Thymus (tissue), 11 donors: ENCODE measurements around the gene SOCS3. TPM values are rescaled to one million over a fixed set of nuclear protein-coding genes. Genes with fewer than 3 reads are reported as not detected.

Source experiments
- DNase-seq, 9 donors: peaks; one replicate each; pipeline ENCODE4 v3.0.0-alpha.2; 2013; ENCODE audit warnings: low spot score in 9 of 9, low read depth in 6 of 9, missing footprints in 1 of 9
- H3K27ac ChIP-seq, 2 donors: one replicate each; pipeline ENCODE4 v1.5.1; 2013; ENCODE audit warnings: control low read depth in 1 of 2, low read depth in 1 of 2, low read length in 1 of 2, mild to moderate bottlenecking in 1 of 2, moderate library complexity in 1 of 2
- H3K27me3 ChIP-seq, 2 donors: one replicate each; pipeline ENCODE4 v1.5.1; 2013; ENCODE audit warnings: low read length in 1 of 2; ENCODE audit not compliant: control insufficient read depth in 2 of 2, insufficient read depth in 1 of 2
- H3K36me3 ChIP-seq, 2 donors: one replicate each; pipeline ENCODE4 v1.5.1; 2013; ENCODE audit warnings: low read length in 1 of 2, mild to moderate bottlenecking in 1 of 2, moderate library complexity in 1 of 2; ENCODE audit not compliant: control insufficient read depth in 2 of 2, insufficient read depth in 2 of 2
- H3K4me1 ChIP-seq, 2 donors: one replicate each; pipeline ENCODE4 v1.5.1; 2013; ENCODE audit warnings: low read length in 2 of 2; ENCODE audit not compliant: control insufficient read depth in 2 of 2, insufficient read depth in 2 of 2
- H3K4me3 ChIP-seq, 2 donors: one replicate each; pipeline ENCODE4 v1.5.1; 2013; ENCODE audit warnings: low read length in 2 of 2, control low read depth in 1 of 2, mild to moderate bottlenecking in 1 of 2
- H3K9me3 ChIP-seq, 2 donors: one replicate each; pipeline ENCODE4 v1.5.1; 2013; ENCODE audit warnings: low read length in 1 of 2, mild to moderate bottlenecking in 1 of 2; ENCODE audit not compliant: control insufficient read depth in 2 of 2, insufficient read depth in 1 of 2
- WGBS: extraction: QIAGEN DNeasy Blood & Tissue Kit; methylation state at CpG from one replicate; pipeline ENCODE4 v1.1.7; 2013; 5-methylcytosine and 5-hydroxymethylcytosine counted together
- polyA plus RNA-seq: library from polyadenylated mRNA; stranded (reverse); fragments of 200-250 nt; gene quantifications from one replicate; pipeline ENCODE4 v1.2.3, GENCODE V29; 2013
- total RNA-seq: library from RNA; stranded (reverse); fragments of 120-200 nt; gene quantifications from one replicate; pipeline ENCODE4 v1.2.4, GENCODE V29; 2013
- donor health status: healthy.

SOCS3 gene
- total and polyA plus RNA-seq, 2 donors, result 59.5 to 126 TPM

GRCh38 chr17:78367193-78367592 is 7.3 kb upstream of the SOCS3 start:
- Histone ChIP-seq H3K27ac (no peak overlapping the region), H3K27me3 (peaks cover 23 to 60% of the 10 kb centered on the region in 2 donors), H3K4me3 (no peak overlapping the region), H3K36me3 (no peaks in the 10 kb centered on the region), H3K4me1 (peaks cover 0 to 18% of the 10 kb centered on the region in 2 donors), H3K9me3 (no peaks in the 10 kb centered on the region)
- DNase-seq, result no peak
- 93% methylated on average over 5 of the region's 5 CpGs for WGBS

- 84% methylated on average over 18 of the region's 18 CpGs for WGBS
- H3K36me3 ChIP-seq, result no peaks in the 10 kb centered on the region
- peaks cover 0 to 18% of the 10 kb centered on the region in 2 donors for H3K4me1 ChIP-seq
- H3K27ac ChIP-seq, result no peak overlapping the region
- DNase-seq, result no peak
- H3K27me3 ChIP-seq, result peaks cover 23 to 66% of the 10 kb centered on the region in 2 donors
- no peak overlapping the region for H3K4me3 ChIP-seq
- H3K9me3 ChIP-seq, result no peaks in the 10 kb centered on the region
Measured at GRCh38 chr17:78366109-78366848, 6.4 kb upstream of the SOCS3 start.

- H3K36me3 ChIP-seq, result no peaks in the 10 kb centered on the region
- WGBS, result 92% methylated on average over 16 of the region's 16 CpGs
- peaks cover 0 to 19% of the 10 kb centered on the region in 2 donors for H3K4me1 ChIP-seq
- peaks cover 23 to 70% of the 10 kb centered on the region in 2 donors for H3K27me3 ChIP-seq
- no peak for DNase-seq
- no peak overlapping the region for H3K4me3 ChIP-seq
- H3K27ac ChIP-seq, result peak overlapping the region in 1 of 2 donors; percentile 8
- H3K9me3 ChIP-seq, result no peaks in the 10 kb centered on the region
Measured at GRCh38 chr17:78365561-78366108, 5.8 kb upstream of the SOCS3 start.

GRCh38 chr17:78364436-78365281 is 4.8 kb upstream of the SOCS3 start:
- DNase-seq, result no peak

GRCh38 chr17:78362671-78363070 is 2.8 kb upstream of the SOCS3 start:
- DNase-seq, result no peak
- Histone ChIP-seq H3K9me3 (no peaks in the 10 kb centered on the region), H3K36me3 (peaks cover 12 to 13% of the 10 kb centered on the region in 2 donors), H3K27ac (no peak overlapping the region), H3K4me1 (peaks cover 10 to 40% of the 10 kb centered on the region in 2 donors), H3K4me3 (no peak overlapping the region), H3K27me3 (peaks cover 28 to 89% of the 10 kb centered on the region in 2 donors)
- WGBS, result 98% methylated on average over 7 of the region's 7 CpGs

More at GRCh38 chr17:78364436-78365281, 4.8 kb upstream of the SOCS3 start:
- Histone ChIP-seq H3K4me3 (no peak overlapping the region), H3K4me1 (peaks cover 0 to 23% of the 10 kb centered on the region in 2 donors), H3K27ac (no peak overlapping the region), H3K27me3 (peaks cover 23 to 74% of the 10 kb centered on the region in 2 donors), H3K9me3 (no peaks in the 10 kb centered on the region), H3K36me3 (no peaks in the 10 kb centered on the region)
- WGBS, result 23% methylated on average over 26 of the region's 26 CpGs

- H3K4me3 ChIP-seq, result no peak overlapping the region
- no peaks in the 10 kb centered on the region for H3K9me3 ChIP-seq
- peaks cover 16 to 17% of the 10 kb centered on the region in 2 donors for H3K36me3 ChIP-seq
- 96% methylated on average over 5 of the region's 5 CpGs for WGBS
- H3K27ac ChIP-seq, result no peak overlapping the region
- no peak for DNase-seq
- H3K27me3 ChIP-seq, result peaks cover 28 to 90% of the 10 kb centered on the region in 2 donors
- H3K4me1 ChIP-seq, result peaks cover 14 to 44% of the 10 kb centered on the region in 2 donors
Measured at GRCh38 chr17:78362232-78362631, 2.4 kb upstream of the SOCS3 start.

GRCh38 chr17:78361225-78361701 is 1.4 kb upstream of the SOCS3 start:
- WGBS, result 87% methylated on average over 12 of the region's 12 CpGs
- no peak for DNase-seq
- Histone ChIP-seq H3K36me3 (peaks cover 20 to 22% of the 10 kb centered on the region in 2 donors), H3K4me1 (peaks cover 21 to 52% of the 10 kb centered on the region in 2 donors), H3K4me3 (no peak overlapping the region), H3K27ac (no peak overlapping the region), H3K9me3 (no peaks in the 10 kb centered on the region), H3K27me3 (peaks cover 28 to 83% of the 10 kb centered on the region in 2 donors)

- H3K27ac ChIP-seq, result peak overlapping the region; percentile 33 to 83
- peak overlapping the region; percentile 70 to 74 for H3K4me3 ChIP-seq
- DNase-seq, result peak in 5 of 9 donors; percentile 73 to 84 (median 76)
- 6% methylated on average over 49 of the region's 49 CpGs for WGBS
- peaks cover 28 to 52% of the 10 kb centered on the region in 2 donors for H3K4me1 ChIP-seq
- peaks cover 20 to 24% of the 10 kb centered on the region in 2 donors for H3K36me3 ChIP-seq
- peaks cover 25 to 76% of the 10 kb centered on the region in 2 donors for H3K27me3 ChIP-seq
- H3K9me3 ChIP-seq, result peaks cover 0 to 6% of the 10 kb centered on the region in 2 donors
Measured at GRCh38 chr17:78360371-78361224, 721 bp upstream of the SOCS3 start.
